ENCODE results near the gene KCNH2. TPM values are rescaled to one million over a fixed set of nuclear protein-coding genes. Genes with fewer than 3 reads are reported as not detected.

Gene KCNH2
- polyA plus RNA-seq, 1 of the 3 experiments (the other 2 are of a cell fraction), result 2.2 TPM

- TF ChIP-seq MAX (IDR thresholded peaks at IDR 0.05; ENCODE audit: low read depth) (no peak), FOSL2 (IDR thresholded peaks at IDR 0.05; ENCODE audit: borderline replicate concordance, low read depth) (no peak)
These were observed 36.8 kb upstream of the KCNH2 start (continued) for GRCh38 chr7:151014950-151015349.

GRCh38 chr7:151013733-151014497, 35.8 kb upstream of the KCNH2 start:
- no peaks in the 10 kb centered on the region for H3K9me3 ChIP-seq
- H3F3A ChIP-seq (replicated peaks; ENCODE audit: insufficient read depth), result no peaks in the 10 kb centered on the region
- POLR2A ChIA-PET, result interaction anchor here (0.6 to 1.1 kb wide), 8 partner anchors 15 to 73 kb away, joined by 3 to 15 read pairs (median 3); partner anchors contain the start of genes ABCB8 and ASIC3
- H3K4me2 ChIP-seq, result peak overlapping the region; percentile 68
- no peak for TF ChIP-seq FOXM1 (IDR thresholded peaks at IDR 0.05; ENCODE audit: low read depth)
- TF ChIP-seq PBX3 (IDR thresholded peaks at IDR 0.05), result no peak
- peak; percentile 96 for TF ChIP-seq MAX (IDR thresholded peaks at IDR 0.05; ENCODE audit: low read depth)
- TF ChIP-seq RFX5 (IDR thresholded peaks at IDR 0.05; ENCODE audit: low read length), result peak; percentile 88
- TF ChIP-seq CHD2 (IDR thresholded peaks at IDR 0.05; ENCODE audit: low read length, partially characterized antibody), result peak; percentile 45
- no peak for TF ChIP-seq RXRA (IDR thresholded peaks at IDR 0.05; ENCODE audit: borderline replicate concordance, low read depth)
- 0 out of 4 replicates have a peak, but pooled peaks of 1 of the 2 experiments have one; percentile 56 for TF ChIP-seq EP300 (IDR thresholded peaks at IDR 0.05; ENCODE audit: borderline replicate concordance in 1 of 2, low read depth in 1 of 2, low read length in 1 of 2)
- TF ChIP-seq IRF3 (IDR thresholded peaks at IDR 0.05; ENCODE audit: low read depth, low read length), result no peak
- TF ChIP-seq SMC3 (IDR thresholded peaks at IDR 0.05; ENCODE audit: low read depth, low read length), result peak; percentile 22; the same call in 1 of the 2 replicates
- no peak for TF ChIP-seq FOSL2 (IDR thresholded peaks at IDR 0.05; ENCODE audit: borderline replicate concordance, low read depth)
- TF ChIP-seq POLR2AphosphoS5 (IDR thresholded peaks at IDR 0.05; ENCODE audit: low read depth, low read length), result no peak
- peak; percentile 12; the same call in 1 of the 2 replicates for TF ChIP-seq RAD21 (IDR thresholded peaks at IDR 0.05; ENCODE audit: low read length)
- peak; percentile 98 for TF ChIP-seq MXI1 (IDR thresholded peaks at IDR 0.05; ENCODE audit: low read depth, low read length)
- no peak for TF ChIP-seq GABPA (IDR thresholded peaks at IDR 0.05; ENCODE audit: low read depth)
- no peak; the same call in 1 of the 2 replicates for TF ChIP-seq USF2 (IDR thresholded peaks at IDR 0.05; ENCODE audit: borderline replicate concordance, low read depth, low read length)
- no peak for TF ChIP-seq GATA2 (CRISPR knock-in tag; IDR thresholded peaks at IDR 0.05)
- peak; percentile 98 for DNase-seq
- no peaks in the 10 kb centered on the region for H3K9me2 ChIP-seq
- no peaks in the 10 kb centered on the region for H3K36me3 ChIP-seq (replicated peaks in 1 of 2; ENCODE audit: control insufficient read depth in 1 of 2, insufficient read depth in 2 of 2, low read length in 1 of 2)
- H3K27ac ChIP-seq (ENCODE audit: low read depth in 2 of 2, low read length in 1 of 2), result peak overlapping the region in 1 of 2 experiments; percentile 80; a peak in 2 of 4 replicates
- H3K79me2 ChIP-seq (ENCODE audit: insufficient read depth), result no peaks in the 10 kb centered on the region
- CTCF ChIA-PET, result interaction anchor here (0.5 to 11.3 kb wide), 28 partner anchors 10 to 1771 kb away, joined by 3 to 151 read pairs (median 4); partner anchors contain the start of genes ABCB8, FASTK and NOS3
- H3K4me1 ChIP-seq (ENCODE audit: control insufficient read depth in 1 of 2, insufficient read depth in 2 of 2, low read depth in 1 of 2, low read length in 1 of 2), result peaks cover 0 to 35% of the 10 kb centered on the region in 2 experiments; a peak in 1 of 4 replicates
- no peaks in the 10 kb centered on the region for H3K27me3 ChIP-seq (ENCODE audit: insufficient read depth)
- H4K20me1 ChIP-seq (ENCODE audit: insufficient read depth), result no peaks in the 10 kb centered on the region
- H2AFZ ChIP-seq (ENCODE audit: low read depth), result peak overlapping the region; percentile 91
- peak overlapping the region; percentile 11 to 50; a peak in 2 of 4 replicates for H3K4me3 ChIP-seq (ENCODE audit: low read depth in 2 of 2, low read length in 1 of 2)
- 37% methylated on average over 15 of the region's 55 CpGs for WGBS (ENCODE audit: low lambda C conversion rate)
- no peak overlapping the region; the same call in 1 of the 2 replicates for H3K9ac ChIP-seq
